ENCODE data around the gene SCYL3. TPM values are rescaled to one million over a fixed set of nuclear protein-coding genes. Genes with fewer than 3 reads are reported as not detected.

The SCYL3 gene
- total and polyA plus RNA-seq, 8 donors, result 9.5 to 23.6 (median 20.2) TPM

DNA sequence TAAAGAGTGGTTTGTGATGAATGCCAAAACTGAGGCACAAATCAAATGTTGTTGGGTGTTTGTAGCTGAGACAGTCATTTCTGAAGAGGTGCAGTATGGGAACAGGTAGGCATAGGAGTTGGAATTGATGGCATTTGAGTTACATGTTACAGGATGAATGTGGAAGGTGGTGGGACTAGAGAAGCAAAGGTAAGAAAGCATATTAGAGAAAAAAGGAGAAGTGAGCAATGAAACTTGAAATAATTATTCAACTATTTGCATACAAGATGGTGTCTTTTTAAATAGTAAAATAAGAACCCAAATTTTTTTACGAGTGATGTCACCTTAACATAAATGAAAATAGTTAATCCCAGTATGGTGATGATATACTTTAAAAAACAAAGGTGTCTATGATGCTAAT is 58.8 kb downstream of the SCYL3 start:
- ATAC-seq (no peak), DNase-seq (no peak)
- Histone ChIP-seq H3K4me1 (no peaks in the 10 kb centered on the region), H3K9me3 (no peaks in the 10 kb centered on the region), H3K27me3 (no peaks in the 10 kb centered on the region), H3K27ac (no peak overlapping the region), H3K36me3 (peaks cover 0 to 34% of the 10 kb centered on the region in 2 donors), H3K4me3 (no peak overlapping the region)
- TF ChIP-seq, protein P1, sequence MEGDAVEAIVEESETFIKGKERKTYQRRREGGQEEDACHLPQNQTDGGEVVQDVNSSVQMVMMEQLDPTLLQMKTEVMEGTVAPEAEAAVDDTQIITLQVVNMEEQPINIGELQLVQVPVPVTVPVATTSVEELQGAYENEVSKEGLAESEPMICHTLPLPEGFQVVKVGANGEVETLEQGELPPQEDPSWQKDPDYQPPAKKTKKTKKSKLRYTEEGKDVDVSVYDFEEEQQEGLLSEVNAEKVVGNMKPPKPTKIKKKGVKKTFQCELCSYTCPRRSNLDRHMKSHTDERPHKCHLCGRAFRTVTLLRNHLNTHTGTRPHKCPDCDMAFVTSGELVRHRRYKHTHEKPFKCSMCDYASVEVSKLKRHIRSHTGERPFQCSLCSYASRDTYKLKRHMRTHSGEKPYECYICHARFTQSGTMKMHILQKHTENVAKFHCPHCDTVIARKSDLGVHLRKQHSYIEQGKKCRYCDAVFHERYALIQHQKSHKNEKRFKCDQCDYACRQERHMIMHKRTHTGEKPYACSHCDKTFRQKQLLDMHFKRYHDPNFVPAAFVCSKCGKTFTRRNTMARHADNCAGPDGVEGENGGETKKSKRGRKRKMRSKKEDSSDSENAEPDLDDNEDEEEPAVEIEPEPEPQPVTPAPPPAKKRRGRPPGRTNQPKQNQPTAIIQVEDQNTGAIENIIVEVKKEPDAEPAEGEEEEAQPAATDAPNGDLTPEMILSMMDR (IDR thresholded peaks at IDR 0.05), result no peak
- intact Hi-C loops (cut with DNase I), result no loop called here

DNA sequence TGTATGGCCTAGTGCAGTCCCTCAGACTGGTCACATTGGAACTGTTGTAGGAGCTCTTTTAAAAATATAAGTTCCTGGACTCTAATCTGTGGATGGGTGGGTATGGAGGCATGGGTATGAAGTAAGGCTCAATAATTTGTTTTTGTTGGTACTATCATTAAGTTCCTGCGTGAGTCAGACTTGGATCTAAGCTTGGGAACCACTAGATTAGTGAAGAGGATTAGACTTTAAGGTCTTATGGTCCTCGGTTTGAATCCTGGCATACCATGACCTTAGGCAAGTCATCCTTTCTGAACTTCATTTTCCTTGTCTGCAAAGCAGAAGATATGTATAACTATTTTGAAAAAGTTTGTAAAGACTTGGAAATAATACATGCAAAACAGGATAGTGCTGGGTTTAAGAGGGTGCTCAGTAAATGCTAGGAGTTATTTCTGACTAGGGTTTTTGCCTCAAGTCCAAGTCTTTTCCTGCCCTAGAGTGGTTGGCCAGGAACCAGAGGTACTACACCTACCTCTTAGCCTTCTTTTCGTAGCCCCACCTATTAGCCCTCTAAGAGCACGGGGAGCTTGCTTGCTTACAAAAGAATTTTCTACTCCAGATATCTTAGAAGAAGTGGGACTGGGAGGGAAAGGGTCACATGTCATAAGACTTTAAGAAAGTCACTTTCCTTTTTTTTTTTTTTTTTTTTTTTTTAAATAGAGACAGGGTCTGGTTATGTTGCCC is 60.4 kb downstream of the SCYL3 start:
- Histone ChIP-seq H3K4me3 (no peak overlapping the region), H3K36me3 (peaks cover 0 to 32% of the 10 kb centered on the region in 2 donors), H3K27me3 (no peaks in the 10 kb centered on the region), H3K27ac (peak overlapping the region in 1 of 2 donors; percentile 36), H3K4me1 (no peaks in the 10 kb centered on the region), H3K9me3 (no peaks in the 10 kb centered on the region)
- intact Hi-C loops (cut with DNase I), result no loop called here
- DNase-seq (peak in 2 of 4 donors; percentile 9 to 42), ATAC-seq (peak; percentile 91)
- TF ChIP-seq, protein P1 (IDR thresholded peaks at IDR 0.05), result no peak

DNA sequence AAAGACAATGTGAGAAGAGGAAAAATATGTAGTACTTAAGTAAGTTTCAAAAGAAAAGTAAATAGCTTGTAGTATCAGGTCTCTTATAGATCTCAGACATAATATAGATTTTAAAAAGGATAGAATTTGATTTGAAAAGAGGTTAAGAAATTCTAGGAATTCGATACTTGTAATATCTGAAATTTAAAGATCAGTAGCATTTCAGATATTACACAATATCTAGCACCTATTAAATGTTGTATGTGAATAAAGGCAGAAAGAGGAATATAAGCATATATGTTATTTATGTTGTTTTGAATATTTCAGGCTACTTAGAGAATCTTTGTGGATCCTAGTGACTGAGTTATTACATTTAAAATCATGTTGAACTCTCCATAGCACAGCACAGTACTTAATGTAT is 64.0 kb downstream of the SCYL3 start:
- H3K36me3 ChIP-seq, result peaks cover 0 to 49% of the 10 kb centered on the region in 2 donors

DNA sequence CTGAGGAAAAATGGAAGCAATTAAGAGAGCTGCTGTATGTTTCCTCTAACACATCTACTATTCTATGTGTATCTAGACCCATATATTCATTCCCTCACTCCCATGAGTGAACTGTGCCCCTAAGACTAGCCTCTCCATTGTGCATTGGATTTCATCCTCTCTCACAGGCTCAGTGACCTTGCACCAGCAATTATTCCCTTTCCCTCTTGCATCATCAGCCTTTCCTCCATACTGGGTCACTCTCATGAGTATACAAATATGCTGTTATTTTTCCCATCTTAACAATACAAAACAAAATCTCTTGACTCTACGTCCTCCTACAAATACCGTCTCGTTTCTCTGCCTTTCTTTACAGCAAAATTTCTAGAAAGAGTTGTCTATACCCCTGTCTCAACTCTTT is 69.5 kb downstream of the SCYL3 start:
- peaks cover 0 to 52% of the 10 kb centered on the region in 2 donors for H3K36me3 ChIP-seq
- no peak overlapping the region for H3K27ac ChIP-seq
- ATAC-seq (no peak), DNase-seq (no peak)
- TF ChIP-seq, protein P1 (IDR thresholded peaks at IDR 0.05), result no peak
- H3K27me3 ChIP-seq, result no peaks in the 10 kb centered on the region
- no peaks in the 10 kb centered on the region for H3K4me1 ChIP-seq
- H3K9me3 ChIP-seq, result no peaks in the 10 kb centered on the region
- H3K4me3 ChIP-seq, result no peak overlapping the region
- intact Hi-C loops (cut with DNase I), result no loop called here

More for the DNA sequence above, 64.0 kb downstream of the SCYL3 start:
- intact Hi-C loops (cut with DNase I), result no loop called here
- TF ChIP-seq, protein P1 (IDR thresholded peaks at IDR 0.05), result no peak
- H3K4me3 ChIP-seq, result no peak overlapping the region
- H3K9me3 ChIP-seq, result no peaks in the 10 kb centered on the region
- H3K4me1 ChIP-seq, result no peaks in the 10 kb centered on the region
- ATAC-seq, result no peak
- DNase-seq, result no peak
- H3K27me3 ChIP-seq, result no peaks in the 10 kb centered on the region
- no peak overlapping the region for H3K27ac ChIP-seq

DNA sequence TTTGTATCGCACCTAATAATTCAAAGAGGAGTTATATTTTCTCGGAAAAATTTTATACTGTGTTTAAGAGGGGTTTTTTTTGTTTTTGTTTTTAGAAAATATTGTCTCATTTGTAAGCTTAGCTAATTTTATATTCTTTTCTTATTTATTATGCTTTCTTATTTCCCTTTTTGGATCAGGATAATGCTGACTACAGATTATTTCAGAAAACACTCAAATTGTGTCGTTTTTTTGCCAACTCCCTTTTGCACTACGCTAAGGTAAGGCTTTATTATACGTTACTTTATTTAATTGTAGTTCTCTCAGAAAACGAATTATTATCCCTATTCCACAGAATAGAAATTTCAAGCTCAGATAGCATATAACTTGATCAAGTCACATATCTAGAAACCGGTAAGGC is 72.2 kb downstream of the SCYL3 start:
- Histone ChIP-seq H3K36me3 (peaks cover 0 to 28% of the 10 kb centered on the region in 2 donors), H3K27ac (no peak overlapping the region), H3K4me3 (no peak overlapping the region), H3K27me3 (no peaks in the 10 kb centered on the region), H3K4me1 (no peaks in the 10 kb centered on the region), H3K9me3 (no peaks in the 10 kb centered on the region)
- TF ChIP-seq, protein P1 (IDR thresholded peaks at IDR 0.05), result no peak
- no peak for ATAC-seq
- intact Hi-C loops (cut with DNase I), result no loop called here
- DNase-seq, result no peak

Measured in left lung (tissue), 10 donors.